Adipose tissue (tissue), 3 donors: ENCODE measurements around the gene SPHK2. TPM values are rescaled to one million over a fixed set of nuclear protein-coding genes. Genes with fewer than 3 reads are reported as not detected.
A peak's percentile ranks its signal among the peaks of the same experiment; 100 is the strongest.

Experiments
- H3K27ac ChIP-seq: one replicate; pipeline ENCODE4 v1.5.1; 2013; ENCODE audit warnings: low read depth, low read length
- WGBS, 3 donors: extraction: QIAGEN DNeasy Blood & Tissue Kit; methylation state at CpG; one replicate each; pipeline ENCODE4 v1.1.7; 2013; 5-methylcytosine and 5-hydroxymethylcytosine counted together
- polyA plus RNA-seq, 3 donors: library from polyadenylated mRNA; stranded (reverse); fragments of 200-250 nt; gene quantifications; one replicate each; pipeline ENCODE4 v1.2.3, GENCODE V29; 2013
- donor health status: healthy with polysubstance abuse.
- donor health status: Bipolar disorder and iron deficiency.
- donor health status: healthy.

SPHK2 gene
- polyA plus RNA-seq, 3 donors: 8.4 to 17.8 (median 17.7) TPM

DNA sequence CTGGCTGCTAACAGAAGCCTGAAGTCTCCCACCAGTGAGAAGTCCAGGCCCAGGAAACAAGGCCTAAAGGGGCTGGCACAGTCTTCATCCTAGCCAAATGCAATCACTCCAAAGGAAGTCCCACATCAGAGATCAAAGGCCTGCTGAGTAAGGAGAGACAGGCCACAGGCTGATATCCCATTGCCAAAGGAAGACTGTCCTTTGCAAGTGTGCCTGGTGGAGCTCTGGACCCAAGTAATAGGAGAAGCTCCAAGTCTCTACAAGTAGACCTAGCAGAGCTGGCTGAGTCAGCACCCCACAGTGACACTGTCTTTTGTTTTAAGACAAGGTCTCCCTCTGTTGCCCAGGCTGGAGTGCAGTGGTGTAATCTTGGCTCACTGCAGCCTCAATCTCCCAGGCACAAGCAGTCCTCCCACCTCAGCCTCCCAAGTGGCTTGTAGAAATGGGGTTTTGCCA lies 13.4 kb downstream of the SPHK2 start:
- no peak overlapping the region for H3K27ac ChIP-seq

GRCh38 chr19:48633148-48634035 lies 14.1 kb downstream of the SPHK2 start:
- WGBS, 3 donors: 62 to 72% (median 66%) methylated on average over 22 of the region's 22 CpGs

GRCh38 chr19:48634036-48634342 lies 14.7 kb downstream of the SPHK2 start:
- WGBS, 3 donors: 38 to 55% (median 43%) methylated on average over 7 of the region's 7 CpGs
- H3K27ac ChIP-seq: no peak overlapping the region

More at GRCh38 chr19:48633148-48634035, 14.1 kb downstream of the SPHK2 start:
- H3K27ac ChIP-seq: no peak overlapping the region

GRCh38 chr19:48634424-48635262 lies 15.3 kb downstream of the SPHK2 start:
- WGBS, 3 donors: 3 to 7% (median 5%) methylated on average over 25 to 37 of the region's 37 CpGs
- H3K27ac ChIP-seq: peak overlapping the region; percentile 66

DNA sequence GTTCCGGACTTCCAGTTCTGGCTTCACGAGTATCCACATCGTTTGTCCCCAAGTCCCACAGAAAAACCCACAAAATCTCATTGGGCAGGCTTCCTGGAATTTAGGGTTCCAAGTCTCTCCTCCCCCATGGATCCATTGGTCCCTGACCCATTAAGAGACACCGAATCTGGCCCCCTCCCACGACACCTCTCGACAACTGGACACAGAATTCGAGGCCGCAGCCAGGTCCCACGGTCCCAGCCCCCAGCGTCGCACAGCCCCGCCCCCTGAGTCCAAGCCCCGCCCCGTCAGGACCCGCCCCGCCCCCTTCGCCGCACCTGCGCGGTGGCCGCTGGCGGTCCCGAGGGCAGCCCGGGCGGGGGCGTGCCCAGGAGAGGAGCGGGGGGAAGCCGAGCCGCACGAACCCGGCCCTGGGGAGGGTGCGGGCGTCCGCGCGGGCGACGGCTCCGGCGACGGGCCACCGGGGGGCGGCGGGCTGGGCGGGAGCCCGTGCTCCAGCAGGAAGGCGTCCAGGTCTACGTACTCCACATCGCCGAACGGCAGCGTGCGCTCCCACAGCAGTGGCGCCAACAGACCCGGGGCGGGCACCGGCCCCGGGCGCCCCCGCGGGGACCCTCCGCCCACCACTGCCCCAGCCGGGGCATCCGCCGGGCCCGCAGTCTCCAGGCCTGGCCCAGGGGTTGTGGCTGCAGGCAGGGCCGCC lies 16.1 kb downstream of the SPHK2 start:
- H3K27ac ChIP-seq: no peak overlapping the region
- WGBS, 3 donors: 1 to 2% (median 1%) methylated on average over 47 to 67 of the region's 67 CpGs

- 1% methylated on average over 32 to 35 of the region's 35 CpGs for WGBS, 3 donors
- no peak overlapping the region for H3K27ac ChIP-seq
Observed at GRCh38 chr19:48635966-48636858, 16.9 kb downstream of the SPHK2 start.

- WGBS, 3 donors: 0 to 1% (median 1%) methylated on average over 39 to 40 of the region's 40 CpGs
- peak within 1 kb of the TSS; percentile 90 for H3K27ac ChIP-seq
Observed at GRCh38 chr19:48636859-48637448, 17.6 kb downstream of the SPHK2 start, which contains the start of gene DBP. Gene DBP, minus strand, starts transcription at chr19:48637379. Its CDS starts 385 bp downstream, at chr19:48636994.

DNA sequence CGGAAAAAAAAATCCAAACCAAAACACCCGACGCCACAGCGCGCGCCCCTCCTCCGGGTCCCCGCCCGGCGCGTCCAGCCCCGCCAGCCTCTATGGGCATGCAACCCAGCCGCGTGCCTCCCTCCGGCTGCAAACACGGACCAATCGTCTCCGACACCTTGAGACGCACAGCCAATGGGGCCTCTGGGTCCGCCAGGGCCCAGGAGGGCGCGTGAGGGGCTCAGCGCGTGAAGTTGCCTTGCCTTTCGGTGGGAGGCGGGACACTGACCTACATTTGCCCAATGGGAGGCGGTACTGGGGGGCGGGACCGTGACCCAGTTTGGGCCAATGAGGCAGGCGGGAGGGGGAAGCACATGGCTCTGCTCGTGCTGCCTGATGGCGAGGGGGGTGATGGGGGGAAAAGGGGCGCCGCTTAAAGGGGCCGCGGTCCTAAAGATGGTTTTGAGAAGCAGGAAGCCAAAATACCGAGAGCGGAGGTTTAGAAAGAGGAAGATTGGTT lies 18.2 kb downstream of the SPHK2 start:
- 0 to 2% (median 0%) methylated on average over 38 of the region's 38 CpGs for WGBS, 3 donors
- peak overlapping the region; percentile 90 for H3K27ac ChIP-seq

GRCh38 chr19:48637948-48638830 lies 18.9 kb downstream of the SPHK2 start:
- 5 to 7% (median 6%) methylated on average over 29 of the region's 29 CpGs for WGBS, 3 donors
- H3K27ac ChIP-seq: peak overlapping the region; percentile 90

GRCh38 chr19:48638831-48639381 lies 19.6 kb downstream of the SPHK2 start:
- 72 to 81% (median 78%) methylated on average over 16 of the region's 16 CpGs for WGBS, 3 donors
- H3K27ac ChIP-seq: no peak overlapping the region

DNA sequence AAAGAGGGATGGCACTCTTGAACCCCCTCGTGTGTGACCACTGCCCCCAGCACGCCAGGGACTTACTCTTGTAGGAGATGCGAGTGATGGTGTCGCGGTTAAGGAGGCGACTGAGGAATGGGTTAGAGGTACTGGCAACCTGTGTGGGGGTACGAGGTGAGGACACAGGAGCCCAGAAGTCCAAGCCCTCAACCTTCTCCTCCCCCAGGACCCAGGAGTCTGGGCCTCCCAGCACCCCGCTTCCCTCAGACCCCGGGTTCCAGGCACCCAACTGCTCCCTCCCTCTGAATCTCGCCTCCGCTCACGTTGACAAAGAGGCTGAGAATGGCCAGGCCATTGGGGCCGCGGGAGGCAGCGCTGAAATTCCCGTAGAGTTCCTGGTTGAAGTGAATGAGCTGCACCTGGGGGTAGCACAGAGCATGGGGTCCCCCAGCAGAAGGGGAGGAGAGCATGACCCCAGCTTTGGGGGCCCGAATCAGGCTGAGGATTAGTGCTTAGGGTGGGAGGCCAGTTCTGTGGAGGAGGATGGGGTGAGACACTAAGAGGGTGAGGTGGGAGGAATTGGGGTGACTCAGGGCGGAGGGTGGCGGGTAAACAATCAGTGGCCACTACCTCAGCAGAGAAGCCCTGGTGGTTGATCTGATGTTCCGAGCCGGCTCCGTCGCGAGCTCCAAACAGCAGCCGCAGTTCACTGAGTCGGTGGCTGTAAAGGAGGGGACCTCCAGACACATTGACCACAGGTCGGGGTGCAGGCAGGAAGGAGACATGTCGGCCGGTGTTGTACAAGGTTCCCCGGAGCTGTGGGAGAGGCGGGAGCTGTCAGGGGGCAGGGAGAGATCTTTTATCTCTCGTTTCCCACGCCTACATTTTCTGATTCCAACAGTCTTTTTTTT lies 20.4 kb downstream of the SPHK2 start:
- 61 to 74% (median 73%) methylated on average over 31 to 33 of the region's 33 CpGs for WGBS, 3 donors
- no peak overlapping the region for H3K27ac ChIP-seq

DNA sequence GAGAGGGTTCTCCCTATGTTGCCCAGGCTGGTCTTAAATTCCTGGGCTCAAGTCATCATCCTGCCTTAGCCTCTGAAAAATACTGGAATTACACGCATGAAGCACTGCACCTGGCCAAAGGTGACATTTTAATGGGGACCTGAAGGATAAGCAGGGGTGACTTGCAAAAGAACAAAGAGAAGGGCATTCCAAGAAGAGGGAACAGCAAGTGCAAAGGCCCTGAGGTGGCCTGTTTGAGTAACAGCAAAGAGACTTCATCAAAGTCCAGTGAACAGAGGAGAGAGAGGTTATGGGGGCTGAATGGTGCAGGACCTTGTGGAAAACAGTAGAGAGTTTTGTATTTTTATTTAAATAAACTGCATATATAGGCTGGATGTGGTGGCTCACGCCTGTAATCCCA lies 22.5 kb downstream of the SPHK2 start:
- WGBS, 3 donors: 90 to 98% (median 96%) methylated on average over 1 to 2 of the region's 2 CpGs
- no peak overlapping the region for H3K27ac ChIP-seq

GRCh38 chr19:48642862-48643261 lies 23.6 kb downstream of the SPHK2 start:
- H3K27ac ChIP-seq: no peak overlapping the region
- 87 to 93% (median 88%) methylated on average over 5 of the region's 5 CpGs for WGBS, 3 donors

GRCh38 chr19:48644355-48644754 lies 25.0 kb downstream of the SPHK2 start:
- 69 to 83% (median 76%) methylated on average over 4 of the region's 4 CpGs for WGBS, 3 donors
- H3K27ac ChIP-seq: no peak overlapping the region
